HG02588 (cell line): ENCODE measurements around the gene CTF1.
"Not testable (repeated sequence)": the region's sequence is repeated elsewhere in the genome, so short reads cannot be mapped to it uniquely, and the experiment has no call there.

ENCODE experiments used
- ATAC-seq: cut with Tn5 transposase; IDR thresholded peaks from one replicate; pipeline ENCODE4 v1.9.1; 2021; ENCODE audit warnings: mild to moderate bottlenecking, moderate library complexity; ENCODE audit not compliant: unreplicated experiment

CTF1 gene

GRCh38 chr16:30896261-30896888 is at the start of gene CTF1:
Gene CTF1 (plus strand): TSS chr16:30896614. CDS start chr16:30896644, 30 bp downstream.
- no peak for ATAC-seq

GRCh38 chr16:30846649-30847402 is 49.6 kb upstream of the CTF1 start:
- no peak for ATAC-seq

- no peak for ATAC-seq
Observed at GRCh38 chr16:30850246-30850645, 46.2 kb upstream of the CTF1 start.

- no peak for ATAC-seq
Observed at GRCh38 chr16:30853758-30854157, 42.7 kb upstream of the CTF1 start.

GRCh38 chr16:30858111-30858495 is 38.3 kb upstream of the CTF1 start:
- no peak for ATAC-seq

GRCh38 chr16:30858829-30859423 is 37.5 kb upstream of the CTF1 start:
- ATAC-seq, result no peak

GRCh38 chr16:30860729-30861128 is 35.7 kb upstream of the CTF1 start:
- not testable (repeated sequence) for ATAC-seq

- ATAC-seq, result not testable (repeated sequence)
Observed at GRCh38 chr16:30863178-30863577, 33.2 kb upstream of the CTF1 start.

GRCh38 chr16:30866031-30866430 is 30.4 kb upstream of the CTF1 start:
- ATAC-seq, result no peak

- no peak for ATAC-seq
Observed at GRCh38 chr16:30867747-30868146, 28.7 kb upstream of the CTF1 start.

- ATAC-seq, result no peak
Observed at GRCh38 chr16:30870904-30871303, 25.5 kb upstream of the CTF1 start.

GRCh38 chr16:30874244-30874820 is 22.1 kb upstream of the CTF1 start:
- ATAC-seq, result no peak

GRCh38 chr16:30874821-30875717 is 21.3 kb upstream of the CTF1 start:
- peak; percentile 82 for ATAC-seq

GRCh38 chr16:30875871-30876801 is 20.3 kb upstream of the CTF1 start:
- ATAC-seq, result peak; percentile 32

- ATAC-seq, result no peak
Observed at GRCh38 chr16:30876867-30877266, 19.5 kb upstream of the CTF1 start.

GRCh38 chr16:30882429-30883310 is 13.7 kb upstream of the CTF1 start:
- no peak for ATAC-seq

- ATAC-seq, result no peak
Observed at GRCh38 chr16:30884760-30885159, 11.7 kb upstream of the CTF1 start.

GRCh38 chr16:30885196-30885595 is 11.2 kb upstream of the CTF1 start:
- no peak for ATAC-seq

GRCh38 chr16:30886145-30886544 is 10.3 kb upstream of the CTF1 start:
- ATAC-seq, result no peak
